A204.1 (cell line): ENCODE data around the gene FXYD1.

Source experiments
- FAIRE-seq: peaks from 2 replicates; lab custom pipeline; 2012; peaks lifted over from hg19 to GRCh38; lab: Jason Lieb, UNC

Gene FXYD1

GRCh38 chr19:35108730-35109129 is 29.9 kb upstream of the FXYD1 start:
- no peak for FAIRE-seq

- no peak for FAIRE-seq
Observed at GRCh38 chr19:35109395-35110112, 29.1 kb upstream of the FXYD1 start.

- no peak for FAIRE-seq
Observed at GRCh38 chr19:35110974-35111373, 27.6 kb upstream of the FXYD1 start.

GRCh38 chr19:35112995-35113688 is 25.5 kb upstream of the FXYD1 start:
- FAIRE-seq = no peak

GRCh38 chr19:35114353-35115176 is 24.1 kb upstream of the FXYD1 start:
- no peak for FAIRE-seq

- FAIRE-seq = no peak
Observed at GRCh38 chr19:35115177-35115951, 23.3 kb upstream of the FXYD1 start, which contains the start of gene FXYD3. FXYD3 (plus strand) TSS chr19:35115823; CDS start chr19:35119377, 3,554 bp downstream.

- FAIRE-seq = no peak
Observed at GRCh38 chr19:35116072-35116801, 22.4 kb upstream of the FXYD1 start.

- no peak for FAIRE-seq
Observed at GRCh38 chr19:35117116-35117515, 21.5 kb upstream of the FXYD1 start.

GRCh38 chr19:35117799-35118198 is 20.8 kb upstream of the FXYD1 start:
- FAIRE-seq = no peak

GRCh38 chr19:35118268-35119020 is 20.2 kb upstream of the FXYD1 start:
- no peak for FAIRE-seq

- no peak for FAIRE-seq
Observed at GRCh38 chr19:35119091-35119490, 19.5 kb upstream of the FXYD1 start.

- no peak for FAIRE-seq
Observed at GRCh38 chr19:35119578-35120155, 19.0 kb upstream of the FXYD1 start.

GRCh38 chr19:35120492-35120891 is 18.1 kb upstream of the FXYD1 start:
- no peak for FAIRE-seq

GRCh38 chr19:35120898-35121297 is 17.7 kb upstream of the FXYD1 start:
- no peak for FAIRE-seq

- no peak for FAIRE-seq
Observed at GRCh38 chr19:35122687-35123551, 15.7 kb upstream of the FXYD1 start.

GRCh38 chr19:35123573-35123972 is 15.1 kb upstream of the FXYD1 start:
- no peak for FAIRE-seq

- no peak for FAIRE-seq
Observed at GRCh38 chr19:35124098-35125060, 14.2 kb upstream of the FXYD1 start.

GRCh38 chr19:35125270-35125717 is 13.3 kb upstream of the FXYD1 start:
- no peak for FAIRE-seq
